Measurements from ENCODE around the gene SSBP2.

The SSBP2 gene

DNA sequence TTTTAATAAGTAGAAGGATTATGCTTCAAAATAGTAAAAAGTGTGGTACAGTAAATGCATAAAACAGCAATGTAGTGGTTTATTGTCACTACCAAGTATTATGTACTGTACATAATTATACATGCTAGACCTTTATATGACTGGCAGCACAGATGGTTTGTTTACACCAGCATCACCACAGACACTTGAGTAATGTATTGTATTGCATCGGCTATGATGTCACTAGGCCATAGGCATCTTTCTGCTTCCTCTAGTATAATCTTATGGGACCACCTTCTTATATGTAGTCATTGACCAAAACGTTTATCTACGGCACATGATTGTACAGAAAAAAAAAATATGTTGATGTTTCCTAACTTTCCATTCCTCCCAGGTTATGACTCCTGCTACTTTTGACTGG is 31.9 kb upstream of the SSBP2 start:
- H3K9me3 ChIP-seq (ENCODE audit: low read length) = no peaks in the 10 kb centered on the region
- H3K4me3 ChIP-seq (ENCODE audit: low read depth in 1 of 2, low read length in 2 of 2) = peak overlapping the region in 1 of 2 donors; percentile 25
- H3K27ac ChIP-seq (ENCODE audit: low read depth, low read length) = no peak overlapping the region
- H3K27me3 ChIP-seq (ENCODE audit: control insufficient read depth in 1 of 2, insufficient read depth in 2 of 2, low read length in 2 of 2) = no peaks in the 10 kb centered on the region
- peaks cover 33% of the 10 kb centered on the region for H3K4me1 ChIP-seq (ENCODE audit: insufficient read depth, low read length)
- no peaks in the 10 kb centered on the region for H3K36me3 ChIP-seq (ENCODE audit: insufficient read depth, low read length)
- no peak overlapping the region for H3K9ac ChIP-seq (ENCODE audit: low read length)

DNA sequence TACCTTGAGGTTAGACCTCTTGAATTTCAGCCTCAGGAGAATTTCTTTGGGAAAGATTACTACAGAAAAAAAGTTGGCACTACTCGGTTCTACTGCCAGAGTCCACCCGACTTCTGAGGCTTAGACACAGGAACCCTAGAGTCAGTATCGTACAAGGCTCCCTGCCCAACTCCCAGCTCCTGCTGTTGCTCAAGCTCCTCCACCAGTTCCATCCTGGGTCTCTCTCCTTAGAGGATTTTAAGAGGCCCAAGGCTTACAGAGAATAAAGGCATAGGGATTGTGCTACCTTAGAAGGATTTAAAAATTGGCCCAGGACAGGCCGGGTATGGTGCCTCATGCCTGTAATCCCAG is 29.0 kb upstream of the SSBP2 start:
- peak overlapping the region in 1 of 2 donors; percentile 45 for H3K4me3 ChIP-seq (ENCODE audit: low read depth in 1 of 2, low read length in 2 of 2)
- no peaks in the 10 kb centered on the region for H3K36me3 ChIP-seq (ENCODE audit: insufficient read depth, low read length)
- H3K27ac ChIP-seq (ENCODE audit: low read depth, low read length) = peak overlapping the region; percentile 48
- peaks cover 19% of the 10 kb centered on the region for H3K4me1 ChIP-seq (ENCODE audit: insufficient read depth, low read length)
- peak overlapping the region; percentile 6 for H3K9ac ChIP-seq (ENCODE audit: low read length)
- H3K27me3 ChIP-seq (ENCODE audit: control insufficient read depth in 1 of 2, insufficient read depth in 2 of 2, low read length in 2 of 2) = no peaks in the 10 kb centered on the region
- H3K9me3 ChIP-seq (ENCODE audit: low read length) = no peaks in the 10 kb centered on the region

DNA sequence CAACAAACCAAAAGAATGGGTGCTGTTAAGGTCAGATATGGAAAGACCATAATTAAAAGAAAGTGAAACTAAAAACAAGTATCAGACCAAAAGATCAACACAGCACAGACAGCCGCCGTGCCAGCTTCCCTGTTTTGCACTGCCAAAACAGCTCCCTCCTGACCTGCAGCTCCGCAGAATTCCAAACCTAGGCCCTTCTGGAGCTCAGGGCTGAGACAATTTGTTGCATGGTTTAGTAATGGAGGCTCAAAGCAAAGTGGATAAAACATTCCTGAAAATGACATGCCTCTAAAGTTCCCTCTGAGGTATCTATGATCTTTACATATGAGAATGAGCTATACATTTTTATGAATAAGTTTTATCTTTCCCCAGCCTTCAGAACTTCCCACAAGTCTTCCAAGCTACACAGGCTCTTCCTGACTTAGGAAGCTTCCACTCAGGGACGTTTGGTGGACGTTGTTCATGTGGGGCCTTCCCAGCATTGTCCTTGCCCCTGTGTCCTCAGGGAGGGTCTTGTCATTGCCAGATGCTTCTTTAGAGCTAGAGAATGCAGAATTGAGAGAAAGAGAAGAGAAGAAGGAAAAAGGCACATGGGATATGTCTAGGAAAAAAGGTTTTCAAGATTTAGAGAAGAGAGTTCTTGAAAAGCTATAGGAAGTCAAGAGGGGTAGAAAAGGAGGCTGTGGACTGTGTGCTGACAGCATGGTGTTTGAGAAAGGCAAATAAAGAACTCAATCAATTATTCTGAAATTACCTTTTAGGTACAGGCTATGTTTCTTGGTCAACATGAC is 28.4 kb upstream of the SSBP2 start:
- Histone ChIP-seq H3K9me3 (ENCODE audit: low read length) (no peaks in the 10 kb centered on the region), H3K27ac (ENCODE audit: low read depth, low read length) (peak overlapping the region; percentile 48), H3K4me3 (ENCODE audit: low read depth in 1 of 2, low read length in 2 of 2) (peak overlapping the region; percentile 12 to 45), H3K36me3 (ENCODE audit: insufficient read depth, low read length) (no peaks in the 10 kb centered on the region), H3K9ac (ENCODE audit: low read length) (peak overlapping the region; percentile 6), H3K27me3 (ENCODE audit: control insufficient read depth in 1 of 2, insufficient read depth in 2 of 2, low read length in 2 of 2) (no peaks in the 10 kb centered on the region), H3K4me1 (ENCODE audit: insufficient read depth, low read length) (peaks cover 19% of the 10 kb centered on the region)

DNA sequence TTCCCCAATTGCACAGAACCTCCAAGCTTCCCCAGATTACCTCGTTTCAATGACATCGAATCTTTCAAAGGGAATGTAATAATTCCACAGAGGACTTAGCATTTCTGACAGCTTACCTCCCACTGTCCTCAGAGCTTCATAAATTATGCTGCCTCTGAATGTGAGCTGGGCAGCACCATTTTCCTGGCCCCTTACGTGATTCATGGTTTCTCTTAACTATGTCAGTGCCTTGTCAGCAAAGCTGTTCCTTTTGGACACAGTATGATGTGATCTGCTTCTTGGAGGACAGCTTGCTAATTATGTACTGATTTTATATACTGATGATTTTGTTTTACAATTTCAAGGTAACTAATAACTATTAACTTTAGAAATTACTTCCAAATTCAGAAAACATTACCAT is 27.7 kb upstream of the SSBP2 start:
- H3K9ac ChIP-seq (ENCODE audit: low read length) = peak overlapping the region; percentile 6
- H3K27ac ChIP-seq (ENCODE audit: low read depth, low read length) = no peak overlapping the region
- peaks cover 23% of the 10 kb centered on the region for H3K4me1 ChIP-seq (ENCODE audit: insufficient read depth, low read length)
- H3K4me3 ChIP-seq (ENCODE audit: low read depth in 1 of 2, low read length in 2 of 2) = peak overlapping the region; percentile 12 to 45
- H3K9me3 ChIP-seq (ENCODE audit: low read length) = no peaks in the 10 kb centered on the region
- no peaks in the 10 kb centered on the region for H3K27me3 ChIP-seq (ENCODE audit: control insufficient read depth in 1 of 2, insufficient read depth in 2 of 2, low read length in 2 of 2)
- H3K36me3 ChIP-seq (ENCODE audit: insufficient read depth, low read length) = no peaks in the 10 kb centered on the region

DNA sequence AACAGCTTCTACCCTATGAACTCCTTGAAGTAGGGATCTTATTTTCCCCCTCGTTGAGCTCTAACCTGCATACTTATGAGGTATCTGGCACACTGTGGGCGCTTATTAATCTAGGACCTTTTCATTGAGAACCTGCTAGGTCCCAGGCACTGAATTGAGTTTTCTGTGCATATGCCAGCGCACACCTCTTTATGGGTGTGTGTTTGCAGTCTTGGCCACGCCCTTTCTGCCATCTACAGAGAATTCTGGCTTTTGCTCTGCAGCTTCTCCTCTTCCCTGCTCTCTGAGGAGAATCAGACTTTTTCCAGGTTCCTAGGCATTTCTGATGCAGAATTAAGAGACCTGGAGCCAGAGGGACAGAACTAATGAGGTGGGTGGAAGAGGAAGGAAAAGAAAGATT is 25.4 kb upstream of the SSBP2 start:
- Histone ChIP-seq H3K27me3 (ENCODE audit: control insufficient read depth in 1 of 2, insufficient read depth in 2 of 2, low read length in 2 of 2) (no peaks in the 10 kb centered on the region), H3K9me3 (ENCODE audit: low read length) (no peaks in the 10 kb centered on the region), H3K27ac (ENCODE audit: low read depth, low read length) (no peak overlapping the region), H3K36me3 (ENCODE audit: insufficient read depth, low read length) (no peaks in the 10 kb centered on the region), H3K4me1 (ENCODE audit: insufficient read depth, low read length) (peaks cover 26% of the 10 kb centered on the region), H3K9ac (ENCODE audit: low read length) (no peak overlapping the region), H3K4me3 (ENCODE audit: low read depth in 1 of 2, low read length in 2 of 2) (no peak overlapping the region)

DNA sequence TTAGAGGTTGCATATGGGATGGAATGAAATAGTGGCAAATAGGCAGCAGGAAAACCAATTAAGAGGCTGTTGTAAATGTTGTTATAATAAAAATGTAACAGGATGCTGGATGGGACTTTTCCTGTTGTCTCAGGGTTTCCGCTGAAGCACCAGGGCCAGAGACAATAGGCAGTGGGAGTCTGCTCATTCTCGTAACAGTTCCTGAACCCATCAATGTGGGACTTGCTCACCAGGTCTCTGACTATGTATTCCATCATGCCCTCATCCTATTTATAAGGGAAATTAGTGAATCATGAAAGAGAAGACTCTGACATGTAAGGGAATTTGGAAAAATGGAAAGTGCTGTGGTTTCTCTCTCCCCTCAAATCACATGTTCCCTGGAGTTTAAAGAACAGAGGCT is 23.5 kb upstream of the SSBP2 start:
- Histone ChIP-seq H3K36me3 (ENCODE audit: insufficient read depth, low read length) (no peaks in the 10 kb centered on the region), H3K4me1 (ENCODE audit: insufficient read depth, low read length) (peaks cover 18% of the 10 kb centered on the region), H3K4me3 (ENCODE audit: low read depth in 1 of 2, low read length in 2 of 2) (no peak overlapping the region), H3K27me3 (ENCODE audit: control insufficient read depth in 1 of 2, insufficient read depth in 2 of 2, low read length in 2 of 2) (no peaks in the 10 kb centered on the region), H3K27ac (ENCODE audit: low read depth, low read length) (no peak overlapping the region), H3K9me3 (ENCODE audit: low read length) (no peaks in the 10 kb centered on the region), H3K9ac (ENCODE audit: low read length) (no peak overlapping the region)

DNA sequence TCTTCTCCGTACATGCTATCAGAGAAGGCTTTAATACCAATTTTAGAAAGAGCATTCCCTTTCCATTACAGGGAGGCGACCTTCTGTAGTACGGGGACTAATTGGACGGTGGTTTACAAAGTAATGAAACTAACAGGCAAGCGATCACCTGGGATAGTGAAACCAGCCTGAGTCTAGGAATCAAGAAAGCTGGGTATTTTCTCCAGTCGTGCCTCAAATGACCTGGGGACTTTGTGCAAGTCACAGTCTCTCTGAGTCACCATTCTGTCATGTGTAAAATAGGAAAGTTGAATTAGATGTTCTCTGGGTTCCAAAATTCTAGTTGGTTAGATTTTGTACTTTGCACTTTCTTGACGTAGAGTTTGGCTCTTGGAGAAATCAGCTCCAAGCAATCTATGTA is 22.7 kb upstream of the SSBP2 start:
- Histone ChIP-seq H3K4me1 (ENCODE audit: insufficient read depth, low read length) (peaks cover 12% of the 10 kb centered on the region), H3K27ac (ENCODE audit: low read depth, low read length) (no peak overlapping the region)

DNA sequence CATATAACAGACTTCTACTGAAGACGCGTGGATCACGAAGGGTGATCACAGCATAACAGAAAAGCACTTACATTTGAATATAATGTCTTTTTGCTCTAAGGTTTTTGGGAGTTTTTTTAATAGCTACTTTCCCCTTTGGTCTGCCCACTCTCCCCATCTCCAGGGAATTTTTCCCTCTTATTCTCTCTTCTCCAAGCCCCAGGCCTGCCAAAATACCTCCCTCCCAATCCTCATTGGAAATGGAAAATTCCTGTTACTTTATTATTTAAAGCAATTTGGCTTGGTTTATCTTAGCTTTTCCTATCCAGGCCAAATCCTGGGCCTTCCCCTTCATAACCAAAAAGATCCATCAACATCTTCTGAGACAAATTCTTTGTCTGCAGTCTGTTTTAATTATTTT is 22.3 kb upstream of the SSBP2 start:
- Histone ChIP-seq H3K9me3 (ENCODE audit: low read length) (no peaks in the 10 kb centered on the region), H3K36me3 (ENCODE audit: insufficient read depth, low read length) (no peaks in the 10 kb centered on the region), H3K27me3 (ENCODE audit: control insufficient read depth in 1 of 2, insufficient read depth in 2 of 2, low read length in 2 of 2) (no peaks in the 10 kb centered on the region), H3K9ac (ENCODE audit: low read length) (no peak overlapping the region), H3K4me3 (ENCODE audit: low read depth in 1 of 2, low read length in 2 of 2) (no peak overlapping the region), H3K27ac (ENCODE audit: low read depth, low read length) (no peak overlapping the region), H3K4me1 (ENCODE audit: insufficient read depth, low read length) (peaks cover 7% of the 10 kb centered on the region)

More for the DNA sequence above, 22.7 kb upstream of the SSBP2 start:
- H3K4me3 ChIP-seq (ENCODE audit: low read depth in 1 of 2, low read length in 2 of 2) = no peak overlapping the region
- no peak overlapping the region for H3K9ac ChIP-seq (ENCODE audit: low read length)
- H3K36me3 ChIP-seq (ENCODE audit: insufficient read depth, low read length) = no peaks in the 10 kb centered on the region
- no peaks in the 10 kb centered on the region for H3K27me3 ChIP-seq (ENCODE audit: control insufficient read depth in 1 of 2, insufficient read depth in 2 of 2, low read length in 2 of 2)
- H3K9me3 ChIP-seq (ENCODE audit: low read length) = no peaks in the 10 kb centered on the region

DNA sequence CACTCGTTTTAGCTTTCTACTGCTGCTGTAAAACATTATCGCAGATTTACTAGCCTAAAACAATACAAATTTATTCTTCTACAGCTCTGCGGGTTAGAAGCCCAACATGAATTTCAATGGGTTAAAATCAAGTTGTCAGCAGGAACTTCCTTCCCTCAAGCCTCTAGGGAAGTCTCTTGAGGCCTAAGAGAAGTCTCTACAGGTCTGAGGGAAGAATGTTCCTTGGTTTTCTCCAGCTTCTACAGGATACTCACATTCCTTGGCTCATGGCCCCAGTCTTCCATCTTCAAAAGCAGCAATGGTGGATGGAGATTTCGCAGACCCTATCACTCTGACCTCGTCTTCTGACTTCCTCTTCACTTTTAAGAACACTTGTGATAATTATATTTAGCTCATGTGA is 21.6 kb upstream of the SSBP2 start:
- Histone ChIP-seq H3K27ac (ENCODE audit: low read depth, low read length) (no peak overlapping the region), H3K27me3 (ENCODE audit: control insufficient read depth in 1 of 2, insufficient read depth in 2 of 2, low read length in 2 of 2) (no peaks in the 10 kb centered on the region), H3K36me3 (ENCODE audit: insufficient read depth, low read length) (no peaks in the 10 kb centered on the region), H3K9ac (ENCODE audit: low read length) (no peak overlapping the region), H3K4me3 (ENCODE audit: low read depth in 1 of 2, low read length in 2 of 2) (no peak overlapping the region), H3K9me3 (ENCODE audit: low read length) (no peaks in the 10 kb centered on the region), H3K4me1 (ENCODE audit: insufficient read depth, low read length) (peaks cover 7% of the 10 kb centered on the region)

DNA sequence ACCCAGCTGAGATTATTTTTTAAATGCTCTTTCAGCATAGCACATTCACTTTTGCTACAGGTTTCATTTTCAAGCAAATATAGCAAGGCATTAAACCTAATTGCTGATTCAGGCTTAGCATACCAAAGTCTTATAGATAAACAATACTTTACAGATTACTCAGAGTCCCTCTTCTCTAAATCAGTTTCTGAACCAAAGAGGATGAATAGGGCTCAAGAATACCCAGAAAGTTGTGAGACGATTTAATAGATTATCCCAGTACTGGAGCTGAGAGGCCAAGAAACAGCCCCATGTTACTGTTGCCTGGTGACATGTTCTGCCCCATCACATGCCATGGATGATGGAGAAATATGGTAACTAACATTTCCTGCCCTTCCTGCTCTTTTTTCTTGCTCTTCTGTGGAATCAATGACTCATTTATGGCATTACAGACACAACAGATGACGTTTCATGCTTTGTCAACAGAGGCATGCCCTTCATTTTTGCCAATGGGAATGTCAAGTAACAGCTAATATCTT is 18.1 kb upstream of the SSBP2 start:
- Histone ChIP-seq H3K27me3 (ENCODE audit: control insufficient read depth in 1 of 2, insufficient read depth in 2 of 2, low read length in 2 of 2) (no peaks in the 10 kb centered on the region), H3K9me3 (ENCODE audit: low read length) (no peaks in the 10 kb centered on the region), H3K4me1 (ENCODE audit: insufficient read depth, low read length) (peaks cover 6% of the 10 kb centered on the region), H3K27ac (ENCODE audit: low read depth, low read length) (no peak overlapping the region), H3K36me3 (ENCODE audit: insufficient read depth, low read length) (no peaks in the 10 kb centered on the region), H3K9ac (ENCODE audit: low read length) (no peak overlapping the region), H3K4me3 (ENCODE audit: low read depth in 1 of 2, low read length in 2 of 2) (no peak overlapping the region)

DNA sequence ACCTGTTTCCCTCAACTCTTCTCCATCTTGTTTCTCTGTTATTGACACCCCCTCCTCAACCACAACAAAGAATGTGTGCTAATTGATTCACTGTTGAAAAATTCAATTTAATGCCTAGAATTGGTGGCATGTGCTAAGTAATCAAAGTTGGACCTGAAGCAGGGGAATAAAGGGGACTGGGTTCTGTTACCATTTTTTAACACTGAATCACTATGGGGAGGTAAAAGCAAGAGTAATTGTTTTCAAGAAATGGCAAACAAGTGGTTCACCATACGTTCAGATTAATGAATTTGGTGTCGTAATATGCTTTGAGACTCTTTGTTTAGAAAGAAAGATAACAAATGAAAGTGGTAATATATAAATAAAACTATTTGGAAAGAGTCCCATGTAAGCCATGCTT is 17.0 kb upstream of the SSBP2 start:
- H3K4me1 ChIP-seq (ENCODE audit: insufficient read depth, low read length) = no peaks in the 10 kb centered on the region
- H3K9ac ChIP-seq (ENCODE audit: low read length) = no peak overlapping the region
- no peaks in the 10 kb centered on the region for H3K9me3 ChIP-seq (ENCODE audit: low read length)
- no peak overlapping the region for H3K4me3 ChIP-seq (ENCODE audit: low read depth in 1 of 2, low read length in 2 of 2)
- no peaks in the 10 kb centered on the region for H3K36me3 ChIP-seq (ENCODE audit: insufficient read depth, low read length)
- H3K27ac ChIP-seq (ENCODE audit: low read depth, low read length) = no peak overlapping the region
- H3K27me3 ChIP-seq (ENCODE audit: control insufficient read depth in 1 of 2, insufficient read depth in 2 of 2, low read length in 2 of 2) = no peaks in the 10 kb centered on the region

DNA sequence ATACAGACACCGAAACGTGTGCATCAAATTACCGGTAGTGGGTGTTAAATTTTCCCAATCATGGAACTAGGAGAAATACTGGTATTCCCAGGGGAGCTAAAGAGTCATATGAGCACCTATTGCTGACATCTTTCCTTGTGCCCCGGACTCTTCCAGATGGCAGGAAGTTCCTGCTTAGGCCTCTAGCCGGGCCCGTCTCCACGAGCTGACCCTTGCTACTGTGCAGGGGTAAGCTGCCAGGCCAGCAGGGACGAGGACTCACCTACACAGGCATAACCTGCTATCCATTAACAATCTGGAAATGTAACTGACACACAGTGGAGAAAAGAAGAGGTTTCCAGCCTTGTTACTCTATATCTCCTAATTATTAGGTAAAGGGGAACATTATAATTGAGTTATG is 16.2 kb upstream of the SSBP2 start:
- Histone ChIP-seq H3K4me1 (ENCODE audit: insufficient read depth, low read length) (no peaks in the 10 kb centered on the region), H3K36me3 (ENCODE audit: insufficient read depth, low read length) (no peaks in the 10 kb centered on the region), H3K4me3 (ENCODE audit: low read depth in 1 of 2, low read length in 2 of 2) (no peak overlapping the region), H3K27me3 (ENCODE audit: control insufficient read depth in 1 of 2, insufficient read depth in 2 of 2, low read length in 2 of 2) (no peaks in the 10 kb centered on the region), H3K9ac (ENCODE audit: low read length) (no peak overlapping the region), H3K27ac (ENCODE audit: low read depth, low read length) (no peak overlapping the region), H3K9me3 (ENCODE audit: low read length) (no peaks in the 10 kb centered on the region)

Data from muscle layer of colon (tissue), 2 donors.